A549 treated with GW870086 at 1 μM for 4 hours (cell line): ENCODE data around the gene ATRN. TPM values are rescaled to one million over a fixed set of nuclear protein-coding genes. Genes with fewer than 3 reads are reported as not detected.

Experiments used
- total RNA-seq: library from RNA; stranded (reverse); fragments of 200-300 nt; extraction: Qiagen RNA extraction; gene quantifications from 5 replicates; pipeline ENCODE4 v1.2.3, GENCODE V29; 2022; ENCODE audit warnings: low read depth

The ATRN gene
- 19.6 to 27.9 TPM (median 25.9 TPM) in 5 replicates for total RNA-seq

DNA sequence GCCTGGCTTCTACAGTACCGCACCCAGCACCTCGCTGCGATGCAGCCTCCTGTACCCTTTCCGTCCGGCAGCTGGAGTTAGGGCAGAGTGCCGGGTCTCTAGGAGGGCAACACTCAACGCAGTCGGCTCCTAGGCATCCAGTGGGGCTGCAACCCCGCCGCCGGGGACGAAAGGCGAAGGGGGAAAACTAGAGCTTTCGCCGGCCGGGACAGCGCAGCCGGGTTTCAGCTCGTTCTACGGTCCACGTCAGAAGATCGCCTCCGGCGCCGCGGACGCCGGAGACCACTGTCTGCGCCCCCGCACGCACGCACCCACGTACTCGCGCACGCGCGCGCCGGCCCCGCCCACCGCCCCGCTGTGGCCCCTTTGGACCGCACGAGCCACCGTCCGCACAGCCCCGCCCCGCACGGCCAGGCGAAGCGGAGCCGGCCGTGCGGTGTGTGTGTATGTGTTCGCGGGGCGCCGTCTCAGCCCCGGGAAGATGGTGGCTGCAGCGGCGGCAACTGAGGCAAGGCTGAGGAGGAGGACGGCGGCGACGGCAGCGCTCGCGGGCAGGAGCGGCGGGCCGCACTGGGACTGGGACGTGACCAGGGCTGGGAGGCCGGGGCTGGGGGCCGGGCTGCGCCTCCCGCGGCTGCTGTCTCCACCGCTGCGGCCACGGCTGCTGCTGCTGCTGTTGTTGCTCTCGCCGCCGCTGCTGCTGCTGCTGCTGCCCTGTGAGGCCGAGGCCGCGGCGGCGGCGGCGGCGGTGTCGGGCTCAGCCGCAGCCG lies at the start of gene ATRN:
Gene ATRN (plus strand): TSS at position 392 of the 770 bp plus-strand sequence. CDS start 90 bp downstream, at position 482.

GRCh38 chr20:3663031-3663701 lies 192.3 kb downstream of the ATRN start, which contains the start of gene GFRA4:
GFRA4 (minus strand) TSS chr20:3663399; CDS start chr20:3663399, 0 bp downstream.

DNA sequence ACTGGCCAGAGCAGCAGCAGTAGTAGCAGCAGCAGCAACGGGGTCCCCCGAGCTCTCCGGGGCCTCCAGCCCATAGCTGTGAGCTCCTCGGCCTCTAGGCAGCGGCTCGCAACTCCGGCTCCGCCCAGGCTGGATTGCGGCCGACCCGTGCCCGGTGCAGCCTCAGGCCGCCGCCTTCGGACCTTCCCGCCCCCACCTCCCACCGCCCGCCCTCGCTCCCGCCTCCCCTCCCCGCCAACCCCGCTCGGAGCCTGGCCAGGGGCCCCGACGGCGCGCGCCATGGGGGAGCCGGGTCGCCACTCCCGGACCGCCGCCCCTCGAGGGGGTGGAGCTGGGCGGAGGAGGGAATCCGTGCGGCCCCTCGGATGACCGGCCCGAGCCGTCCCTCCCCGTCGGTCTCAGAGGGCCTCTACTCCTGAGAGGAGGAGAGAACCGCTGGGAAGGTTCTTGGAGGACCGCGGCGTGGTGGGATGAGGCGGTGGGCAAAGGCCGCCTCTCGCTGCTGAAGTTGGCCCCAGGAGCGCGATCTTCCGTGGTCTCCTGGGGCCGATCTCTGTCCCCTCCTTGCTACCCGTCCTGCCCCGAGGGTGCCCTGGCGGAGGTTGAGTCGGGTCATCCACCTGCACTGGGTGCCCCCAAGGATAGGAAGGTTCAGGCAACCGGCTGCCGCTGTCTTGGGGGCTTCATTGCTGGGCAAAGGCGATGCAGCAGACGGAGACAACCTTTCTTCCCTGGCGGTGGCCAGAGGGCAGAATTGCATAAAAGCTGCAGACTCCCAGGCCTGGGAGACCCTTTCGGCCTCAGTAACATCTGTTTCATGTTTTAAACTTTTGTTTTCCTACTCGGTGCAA lies 211.3 kb downstream of the ATRN start, which contains the start of gene ADAM33:
Gene ADAM33 (minus strand): TSS at position 80 of the 851 bp plus-strand sequence. CDS start 6 bp downstream, at position 74.

Other genes with a start within 250 kb of the ATRN start
- 7.9 to 10.2 TPM (median 9.2 TPM) in 5 replicates for gene SLC4A11, start 231.8 kb upstream of the ATRN start, total RNA-seq
- 4.9 to 6.8 TPM (median 5.7 TPM) in 5 replicates for gene DNAAF9, start 63.3 kb upstream of the ATRN start, total RNA-seq
- gene GFRA4, start 192.4 kb downstream of the ATRN start, total RNA-seq: not detected in 5 replicates
- gene ADAM33, start 211.0 kb downstream of the ATRN start, total RNA-seq: 0.05 to 0.13 TPM (median 0.07 TPM) in 3 of 5 replicates, not detected in the others
- gene SIGLEC1, start 241.6 kb downstream of the ATRN start, total RNA-seq: 0.02 to 0.03 TPM in 2 of 5 replicates, not detected in the others